Dermis microvascular lymphatic vessel endothelial cell (primary cell): ENCODE measurements around the gene HNF4A. TPM values are rescaled to one million over a fixed set of nuclear protein-coding genes. Genes with fewer than 3 reads are reported as not detected.
"Not testable (repeated sequence)": the region's sequence is repeated elsewhere in the genome, so short reads cannot be mapped to it uniquely, and the experiment has no call there.

Source experiments
- DNase-seq, 2 donors: peaks; one replicate each; pipeline versions ENCODE4 v3.0.0 to v3.0.0-alpha.2; 2010; ENCODE audit warnings: low read depth in 2 of 2
- total RNA-seq: library from RNA; depleted of rRNA; stranded (reverse); fragments of >200 nt; gene quantifications from 2 replicates; pipeline ENCODE4 v1.2.1, GENCODE V29; 2014

The HNF4A gene
- total RNA-seq, 1 donor from 2014 or later = not detected

GRCh38 chr20:44345147-44345546 is 10.4 kb upstream of the HNF4A start:
- no peak for DNase-seq

GRCh38 chr20:44345941-44346340 is 9.6 kb upstream of the HNF4A start:
- DNase-seq = not testable (repeated sequence)

- DNase-seq = no peak
Measured at GRCh38 chr20:44348168-44348659, 7.3 kb upstream of the HNF4A start.

GRCh38 chr20:44349349-44349748 is 6.2 kb upstream of the HNF4A start:
- DNase-seq = no peak

- no peak for DNase-seq
Measured at GRCh38 chr20:44350567-44350966, 4.9 kb upstream of the HNF4A start.

- no peak for DNase-seq
Measured at GRCh38 chr20:44354979-44355497, 461 bp upstream of the HNF4A start.

GRCh38 chr20:44356353-44356723 is 839 bp downstream of the HNF4A start:
- no peak for DNase-seq

GRCh38 chr20:44357020-44357419 is 1.5 kb downstream of the HNF4A start:
- DNase-seq = no peak

GRCh38 chr20:44357555-44358125 is 2.1 kb downstream of the HNF4A start:
- DNase-seq = no peak

- no peak for DNase-seq
Measured at GRCh38 chr20:44358776-44359175, 3.3 kb downstream of the HNF4A start.

- no peak for DNase-seq
Measured at GRCh38 chr20:44360221-44360620, 4.7 kb downstream of the HNF4A start.

- DNase-seq = no peak
Measured at GRCh38 chr20:44361021-44361420, 5.5 kb downstream of the HNF4A start.

- DNase-seq = no peak
Measured at GRCh38 chr20:44362466-44362940, 7.0 kb downstream of the HNF4A start.

GRCh38 chr20:44364068-44364467 is 8.6 kb downstream of the HNF4A start:
- DNase-seq = no peak

GRCh38 chr20:44364780-44365179 is 9.3 kb downstream of the HNF4A start:
- DNase-seq = no peak

- no peak for DNase-seq
Measured at GRCh38 chr20:44367746-44368145, 12.2 kb downstream of the HNF4A start.

GRCh38 chr20:44370639-44371218 is 15.2 kb downstream of the HNF4A start:
- DNase-seq = no peak

GRCh38 chr20:44382641-44383040 is 27.1 kb downstream of the HNF4A start:
- DNase-seq = no peak

GRCh38 chr20:44384423-44385027 is 29.0 kb downstream of the HNF4A start:
- peak; percentile 30 to 64 for DNase-seq

- DNase-seq = peak; percentile 23 to 64
Measured at GRCh38 chr20:44388466-44389023, 33.0 kb downstream of the HNF4A start.

- no peak for DNase-seq
Measured at GRCh38 chr20:44389871-44390270, 34.4 kb downstream of the HNF4A start.

- no peak for DNase-seq
Measured at GRCh38 chr20:44390280-44390679, 34.8 kb downstream of the HNF4A start.
